HG03439 (cell line): ENCODE results near the gene TLE1.
"Not testable (repeated sequence)": the region's sequence is repeated elsewhere in the genome, so short reads cannot be mapped to it uniquely, and the experiment has no call there.

Source experiments
- ATAC-seq: cut with Tn5 transposase; IDR thresholded peaks from one replicate; pipeline ENCODE4 v1.9.1; 2021; ENCODE audit warnings: mild to moderate bottlenecking, moderate library complexity; ENCODE audit not compliant: unreplicated experiment

The TLE1 gene

DNA sequence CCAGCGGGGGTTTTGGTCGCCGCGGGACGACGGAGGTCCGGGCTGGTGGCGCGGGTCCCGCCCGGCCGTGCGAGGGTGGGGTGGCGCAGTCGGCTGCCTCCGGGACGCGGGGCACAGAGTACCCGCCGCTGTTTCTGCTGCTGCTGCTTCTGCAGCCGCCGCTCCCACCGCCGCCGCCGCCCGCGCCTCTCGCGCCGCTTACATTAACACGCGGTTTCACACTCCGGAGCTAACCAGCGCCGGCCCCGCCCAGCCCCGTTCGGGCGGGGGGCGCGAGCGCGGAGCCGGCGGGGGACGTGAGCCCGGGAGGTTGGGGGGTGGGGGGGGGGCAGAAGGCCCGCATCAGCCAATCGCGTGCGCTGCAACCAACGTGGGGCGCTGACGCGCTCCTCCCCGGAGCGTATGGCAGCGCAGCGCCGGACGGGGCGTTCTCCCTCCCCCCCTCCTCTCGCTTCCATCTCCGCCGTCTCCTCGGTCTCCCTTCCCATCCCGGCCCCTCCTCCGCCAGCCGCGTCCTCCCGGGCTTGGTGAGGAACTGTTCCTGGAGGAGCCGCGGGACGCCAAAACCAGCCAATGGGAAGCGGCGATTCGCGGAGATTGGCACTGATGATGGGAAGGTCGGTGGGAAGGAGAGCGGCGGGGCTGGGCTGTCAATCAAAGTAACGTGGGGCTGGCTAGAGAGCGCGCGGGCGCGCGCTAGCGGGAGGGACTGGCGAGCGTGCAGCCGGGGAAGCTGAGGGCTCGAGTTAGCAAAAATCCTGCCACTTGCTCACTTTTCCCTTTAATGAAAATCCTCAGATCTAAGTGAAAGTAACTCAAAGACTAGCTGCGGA is at the start of gene TLE1:
Gene TLE1 (minus strand): TSS at position 205 of the 833 bp plus-strand sequence. CDS start 1,307 bp downstream, outside the sequence.
- ATAC-seq: peak; percentile 83

DNA sequence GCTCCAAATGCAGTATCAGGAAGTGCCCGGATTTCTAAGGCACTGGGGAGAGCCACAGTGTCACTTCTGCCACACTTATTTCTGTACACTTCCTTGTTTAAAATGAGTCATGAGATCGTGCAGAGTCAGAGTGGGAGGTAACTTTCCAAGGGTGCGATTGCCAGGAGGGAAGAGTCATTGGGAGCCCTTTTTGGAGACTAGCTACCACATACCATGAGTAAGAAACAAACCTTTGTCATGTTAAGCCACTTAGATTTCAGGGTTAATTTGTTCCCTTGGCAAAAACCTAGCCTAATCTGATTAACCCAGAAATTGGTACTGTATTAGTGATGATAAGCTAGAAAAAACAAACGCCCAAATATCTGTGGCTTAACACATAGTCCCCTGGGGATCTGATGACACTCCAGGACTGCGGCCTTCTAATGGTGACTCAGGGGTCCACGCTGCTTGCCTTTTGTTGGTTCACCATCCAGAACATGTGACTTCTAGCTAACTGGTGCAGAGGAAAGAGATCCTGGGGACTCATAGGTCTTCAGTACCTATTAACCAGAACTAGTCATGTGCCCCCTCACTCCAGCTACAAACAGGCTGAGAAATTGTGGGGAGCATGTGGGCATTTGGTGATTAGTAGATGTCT is 48.6 kb upstream of the TLE1 start:
- peak; percentile 60 for ATAC-seq

DNA sequence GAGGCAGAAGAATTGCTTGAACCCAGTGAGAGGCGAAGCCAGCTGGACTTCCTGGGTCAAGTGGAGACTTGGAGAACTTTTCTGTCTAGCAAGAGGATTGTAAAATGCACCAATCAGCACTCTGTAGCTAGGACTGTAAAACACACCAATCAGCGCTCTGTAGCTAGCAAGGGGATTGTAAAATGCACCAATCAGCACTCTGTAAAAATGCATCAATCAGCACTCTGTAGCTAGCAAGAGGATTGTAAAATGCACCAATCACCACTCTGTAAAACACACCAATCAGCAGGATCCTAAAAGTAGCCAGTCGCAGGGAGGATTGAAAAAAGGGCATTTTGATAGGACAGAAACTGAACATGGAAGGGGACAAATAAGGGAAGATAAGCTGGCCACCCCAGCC is 41.2 kb upstream of the TLE1 start:
- ATAC-seq: not testable (repeated sequence)

DNA sequence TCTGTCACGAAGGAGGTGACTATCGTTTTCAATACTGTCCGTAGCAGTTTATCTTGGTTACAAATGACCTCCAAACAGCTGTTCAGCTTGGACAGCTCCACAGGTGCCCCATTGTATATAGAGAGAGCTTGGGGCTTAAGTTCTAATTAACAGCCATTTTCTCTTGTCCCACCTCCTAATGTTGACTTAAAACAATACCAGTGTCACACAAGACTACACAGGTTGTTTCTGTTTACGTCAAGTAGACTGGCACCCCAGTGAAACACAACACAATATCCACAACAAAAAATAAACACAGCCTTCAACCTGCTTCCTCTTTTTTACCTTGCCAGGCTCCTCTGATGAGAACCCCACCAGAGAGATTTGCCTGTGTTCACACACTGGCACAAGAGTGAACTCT is 39.8 kb upstream of the TLE1 start:
- peak; percentile 72 for ATAC-seq

DNA sequence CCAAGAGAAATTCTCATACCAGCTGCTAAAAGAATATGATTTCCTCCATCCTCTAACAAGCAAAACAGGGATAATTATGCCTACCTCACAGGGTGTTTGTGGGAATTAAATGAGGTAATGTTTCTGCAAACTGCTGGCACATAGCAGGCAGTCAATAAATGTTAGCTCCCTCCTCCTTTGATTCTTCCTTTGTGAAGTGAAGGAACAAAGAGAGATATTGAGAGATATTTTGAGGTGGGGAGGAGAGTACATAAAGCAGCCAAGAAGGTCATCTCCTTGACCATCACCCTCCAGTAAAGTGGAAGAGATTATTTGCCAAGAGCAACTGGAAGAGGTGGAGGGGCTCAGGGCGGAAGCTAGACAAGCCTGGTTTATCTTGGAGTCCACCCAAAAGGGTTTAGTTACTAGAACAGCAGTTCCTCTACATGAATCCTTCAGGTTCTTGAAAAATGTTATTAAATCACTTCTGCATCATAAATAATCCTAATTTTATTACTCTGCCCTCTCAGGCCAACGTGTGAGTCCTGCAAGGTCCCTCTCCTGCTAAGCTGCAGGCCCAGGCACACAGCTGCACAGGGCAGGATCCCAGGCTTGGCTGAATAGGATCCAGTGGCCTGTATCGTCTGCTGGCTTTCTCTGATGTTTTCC is 35.0 kb upstream of the TLE1 start:
- ATAC-seq: no peak

DNA sequence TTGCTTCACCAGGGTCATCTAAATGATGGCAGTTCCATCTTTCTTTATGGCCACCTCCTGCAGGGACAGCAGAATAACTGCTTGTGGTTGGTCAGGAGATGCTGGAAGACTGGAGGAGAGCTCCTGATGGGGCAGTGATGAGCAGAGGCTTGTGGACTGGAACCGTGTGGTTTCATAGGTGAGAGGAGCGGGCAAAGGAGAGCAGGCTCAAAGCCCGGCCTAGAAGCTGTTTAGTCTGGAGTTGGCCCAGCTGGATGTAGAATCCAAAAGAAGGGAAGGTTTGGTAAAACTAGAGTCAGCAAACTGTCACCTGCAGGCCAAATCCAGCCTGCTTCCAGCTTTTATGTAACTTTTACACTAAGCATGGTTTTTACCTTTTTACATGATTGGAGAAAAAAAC is 32.9 kb upstream of the TLE1 start:
- ATAC-seq: no peak

DNA sequence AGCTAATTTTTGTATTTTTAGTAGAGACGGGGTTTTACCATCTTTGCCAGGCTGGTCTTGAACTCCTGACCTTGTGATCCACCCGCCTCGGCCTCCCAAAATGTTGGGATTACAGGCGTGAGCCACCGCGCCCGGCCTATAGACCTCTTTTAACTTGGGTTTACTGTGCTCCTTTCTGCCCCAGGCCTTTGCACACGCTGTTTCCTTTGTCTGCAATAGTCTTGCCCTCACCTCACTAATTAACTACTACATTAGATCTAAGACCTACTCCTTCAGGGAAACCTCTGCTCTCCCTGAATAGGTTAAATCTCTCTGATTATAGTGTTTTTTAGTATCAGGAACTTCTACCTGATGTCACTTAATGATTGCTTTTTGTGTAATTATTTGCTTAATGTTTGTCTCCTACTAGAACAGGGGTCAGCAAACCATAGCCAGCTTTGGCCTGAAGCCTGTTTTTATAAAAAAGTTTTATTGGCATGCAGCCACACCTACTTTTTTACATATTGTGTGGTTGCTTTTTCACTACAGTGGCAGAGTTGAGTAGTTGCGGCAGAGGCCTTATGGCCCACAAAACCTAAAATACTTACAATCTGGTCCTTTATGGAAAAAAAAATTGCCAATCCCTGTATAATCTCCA is 31.2 kb upstream of the TLE1 start:
- ATAC-seq: no peak

DNA sequence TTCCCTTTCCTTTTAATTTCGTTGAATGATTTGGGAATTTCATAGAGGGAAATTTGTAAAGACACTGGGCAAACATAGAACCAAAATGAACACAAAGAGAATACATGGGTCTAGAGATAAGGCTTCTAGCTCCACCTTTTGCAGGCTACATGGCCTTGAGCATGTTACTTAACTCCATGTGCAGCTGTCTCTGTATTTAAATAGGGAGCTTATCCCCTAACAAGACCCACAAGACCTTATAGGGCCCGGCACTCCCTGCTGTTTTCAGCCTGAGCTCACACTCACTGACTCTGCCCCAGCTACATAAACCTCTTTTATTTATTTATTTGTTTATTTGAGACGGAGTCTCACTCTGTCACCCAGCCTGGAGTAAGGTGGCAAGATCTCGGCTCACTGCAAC is 30.6 kb upstream of the TLE1 start:
- no peak for ATAC-seq

DNA sequence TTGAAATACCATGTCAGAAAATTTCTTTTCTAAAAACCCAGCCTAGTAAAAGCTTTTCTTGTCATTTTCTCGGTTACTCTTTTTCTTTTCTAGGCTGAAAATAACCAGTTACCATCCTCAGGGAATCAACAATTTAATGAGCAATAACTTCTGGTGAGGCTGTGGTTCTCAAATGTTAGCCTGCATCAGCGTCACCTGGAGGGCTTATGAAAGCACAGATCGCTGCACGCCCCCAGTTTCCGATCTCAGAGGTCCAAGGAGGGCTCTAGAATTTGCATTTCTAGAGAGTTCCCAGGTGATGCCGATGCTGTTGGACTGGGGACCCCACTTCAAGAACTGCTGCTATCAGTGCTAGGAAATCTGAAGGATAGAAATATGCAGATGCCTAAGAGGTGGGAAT is 28.9 kb upstream of the TLE1 start:
- no peak for ATAC-seq

DNA sequence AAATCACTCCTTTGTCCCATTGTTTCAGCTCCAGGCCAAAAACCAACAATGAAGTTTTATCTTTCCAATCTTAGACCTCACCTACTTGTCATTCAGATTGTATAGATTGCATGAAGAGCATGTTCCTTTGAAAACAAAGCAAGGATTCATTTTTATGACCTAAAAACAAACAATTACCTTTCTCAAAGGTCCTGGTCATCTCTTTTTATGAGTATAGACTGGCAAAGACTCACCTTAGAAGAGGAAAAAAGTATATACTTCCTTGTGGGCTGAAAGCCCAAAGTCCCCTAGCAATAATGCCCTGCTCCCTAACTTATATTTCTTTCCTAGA is 28.4 kb upstream of the TLE1 start:
- ATAC-seq: no peak

DNA sequence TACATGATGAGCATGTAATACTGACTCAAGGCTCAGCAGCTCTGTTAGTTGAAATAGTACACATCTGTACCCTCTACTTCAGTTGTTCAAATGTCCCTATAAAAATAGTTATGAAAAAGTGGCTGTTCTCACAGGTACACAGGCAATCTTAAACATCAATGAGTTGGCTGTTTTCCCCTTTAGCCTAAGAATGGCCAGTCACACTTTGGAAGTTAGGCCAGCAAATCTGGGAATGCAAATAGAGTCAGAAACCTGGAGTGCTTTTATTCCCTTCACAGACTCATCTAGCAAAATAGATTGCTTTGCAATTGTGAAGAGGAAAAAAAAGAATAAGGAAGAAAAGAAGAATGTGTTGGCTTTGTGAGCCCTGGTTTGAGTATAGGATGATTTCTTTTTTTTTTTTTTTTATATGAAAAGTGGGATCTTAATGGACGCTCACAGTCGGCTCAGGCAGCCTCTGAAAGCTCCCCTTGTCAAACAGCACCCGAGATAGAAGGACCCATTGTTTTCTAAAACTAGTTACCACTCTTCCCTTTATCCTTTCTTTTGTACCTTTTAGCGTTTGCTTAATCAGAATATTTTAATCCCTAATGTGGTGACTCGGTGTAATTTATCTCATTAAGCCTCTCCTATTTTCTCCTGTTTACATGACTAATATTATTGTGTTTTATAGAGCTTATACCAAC is 27.9 kb upstream of the TLE1 start:
- ATAC-seq: no peak

DNA sequence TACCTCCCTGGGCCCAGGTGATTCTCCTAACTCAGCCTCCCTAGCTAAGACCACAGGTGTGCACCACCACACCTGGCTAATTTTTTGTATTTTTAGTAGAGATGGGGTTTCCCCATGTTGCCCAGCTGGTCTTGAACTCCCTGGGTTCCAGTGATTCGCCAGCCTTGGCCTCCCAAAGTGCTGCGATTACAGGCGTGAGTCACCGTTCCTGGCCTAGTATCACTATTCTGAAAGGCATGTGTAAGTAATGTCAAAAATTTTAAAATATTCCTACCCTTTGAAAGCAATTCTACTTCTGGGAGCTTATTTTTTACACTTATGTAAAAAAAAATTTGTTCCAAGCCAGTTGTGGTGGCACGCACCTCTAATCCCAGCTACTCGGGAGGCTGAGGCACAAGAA is 27.1 kb upstream of the TLE1 start:
- no peak for ATAC-seq

DNA sequence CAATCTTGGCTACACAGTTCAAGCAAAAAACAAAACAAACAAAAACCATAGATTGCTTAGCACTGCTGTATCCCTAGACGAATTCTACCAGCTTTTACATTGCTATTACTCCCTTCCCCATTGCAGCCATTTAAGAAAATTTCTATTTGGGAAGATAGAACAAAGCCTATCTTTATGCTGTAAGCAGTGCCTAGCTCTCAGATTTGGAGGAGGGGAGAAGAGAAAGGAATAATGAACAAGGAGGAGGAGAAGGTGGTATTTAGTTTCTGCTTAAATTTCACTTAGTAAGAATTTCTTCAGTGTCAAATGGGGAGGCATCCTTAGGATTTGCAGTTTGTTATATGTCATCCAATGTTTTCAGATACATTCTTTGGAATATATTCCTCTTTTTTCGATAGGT is 16.2 kb upstream of the TLE1 start:
- ATAC-seq: no peak

DNA sequence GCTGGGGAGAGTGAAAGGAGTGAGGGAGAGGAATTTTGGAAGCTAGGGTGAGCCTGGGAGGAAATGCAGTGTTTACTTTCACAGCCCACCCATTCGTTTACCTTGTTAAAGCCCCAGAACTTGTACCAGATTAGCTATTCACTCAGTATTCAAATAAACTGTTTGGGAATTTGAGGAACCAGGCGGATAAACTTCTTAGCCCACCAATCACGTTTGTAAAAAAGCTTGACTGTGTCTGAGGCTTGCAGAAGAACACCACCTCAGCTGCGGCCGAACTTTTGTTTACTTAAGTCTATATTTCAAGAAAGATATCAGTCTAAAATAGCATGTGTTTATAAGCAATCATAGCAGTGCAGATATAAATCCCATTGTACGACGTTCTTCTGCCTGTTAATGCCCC is 5.2 kb upstream of the TLE1 start:
- ATAC-seq: no peak

DNA sequence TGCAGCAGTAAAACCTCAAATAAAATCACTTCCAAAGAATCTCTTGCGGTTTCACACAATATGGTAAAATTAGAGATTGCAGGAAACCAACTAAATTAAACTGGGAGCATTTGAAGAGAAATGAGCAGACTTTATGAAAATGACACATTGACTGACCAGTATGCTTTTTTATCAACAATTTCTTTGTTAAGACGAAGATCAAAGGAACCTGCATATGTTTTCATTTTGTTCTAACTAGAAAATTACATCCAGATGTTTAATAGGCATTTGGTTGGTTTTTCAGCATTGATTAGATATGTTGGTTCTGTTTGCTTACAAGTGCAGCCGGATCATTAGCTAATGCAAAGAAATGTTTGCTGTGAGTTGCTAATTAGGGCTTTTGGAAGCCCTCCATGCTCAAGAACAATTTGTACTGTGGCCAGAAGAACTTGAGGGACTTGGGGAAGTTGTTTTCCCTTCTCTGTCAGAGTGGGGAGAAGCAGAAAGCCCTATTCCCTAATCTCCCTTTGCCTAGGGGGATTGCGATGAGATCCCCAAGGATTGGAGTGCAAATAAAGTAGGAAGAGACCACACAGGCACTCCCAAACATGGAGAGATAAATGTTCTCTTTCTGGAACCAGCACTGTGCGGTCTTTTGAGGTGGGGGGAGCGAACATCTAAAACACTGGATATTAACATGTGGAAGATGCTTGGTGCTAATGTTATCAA is 4.5 kb upstream of the TLE1 start:
- no peak for ATAC-seq

DNA sequence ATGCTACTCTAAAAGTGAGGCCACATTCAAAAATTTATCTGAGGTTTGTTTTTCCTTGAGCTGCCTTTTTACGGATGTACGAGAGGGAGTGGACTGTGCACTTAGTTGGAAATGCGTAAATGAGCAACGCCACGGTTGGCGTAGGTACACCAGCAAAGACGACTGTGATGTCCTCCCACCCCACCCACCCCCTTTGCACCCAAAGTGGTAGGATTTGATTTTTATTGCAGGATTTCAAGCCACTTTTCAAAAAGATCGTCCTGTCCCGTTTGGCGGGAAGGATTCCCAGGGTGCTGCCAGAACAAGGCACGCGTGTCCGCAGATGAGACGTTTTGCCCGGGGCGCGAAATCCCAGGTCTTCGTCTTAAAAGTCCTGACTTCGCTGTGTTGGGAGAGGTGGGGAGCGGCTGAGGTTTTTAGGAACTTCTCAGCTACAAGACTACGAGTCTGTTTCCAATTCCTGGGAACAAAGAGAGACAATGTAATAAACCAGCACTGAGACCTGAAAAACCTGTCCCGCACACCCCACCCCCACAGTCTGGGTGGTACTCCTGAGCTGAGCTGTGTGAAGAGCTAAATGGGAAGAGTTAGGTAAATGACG is 1.0 kb upstream of the TLE1 start:
- ATAC-seq: no peak

DNA sequence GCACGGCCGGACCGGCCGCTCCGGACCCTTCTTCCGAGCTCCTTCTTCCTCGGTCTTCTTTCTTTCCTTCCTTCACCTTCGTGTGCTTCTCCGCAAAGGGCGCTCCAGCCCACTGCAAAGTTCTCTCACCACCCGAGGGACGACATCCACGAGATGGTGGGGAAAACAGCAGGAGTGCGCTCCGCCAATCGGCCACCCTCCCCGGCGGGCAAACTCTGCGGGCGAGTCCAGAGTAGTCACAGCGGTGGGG is 329 bp downstream of the TLE1 start:
- ATAC-seq: peak; percentile 30

DNA sequence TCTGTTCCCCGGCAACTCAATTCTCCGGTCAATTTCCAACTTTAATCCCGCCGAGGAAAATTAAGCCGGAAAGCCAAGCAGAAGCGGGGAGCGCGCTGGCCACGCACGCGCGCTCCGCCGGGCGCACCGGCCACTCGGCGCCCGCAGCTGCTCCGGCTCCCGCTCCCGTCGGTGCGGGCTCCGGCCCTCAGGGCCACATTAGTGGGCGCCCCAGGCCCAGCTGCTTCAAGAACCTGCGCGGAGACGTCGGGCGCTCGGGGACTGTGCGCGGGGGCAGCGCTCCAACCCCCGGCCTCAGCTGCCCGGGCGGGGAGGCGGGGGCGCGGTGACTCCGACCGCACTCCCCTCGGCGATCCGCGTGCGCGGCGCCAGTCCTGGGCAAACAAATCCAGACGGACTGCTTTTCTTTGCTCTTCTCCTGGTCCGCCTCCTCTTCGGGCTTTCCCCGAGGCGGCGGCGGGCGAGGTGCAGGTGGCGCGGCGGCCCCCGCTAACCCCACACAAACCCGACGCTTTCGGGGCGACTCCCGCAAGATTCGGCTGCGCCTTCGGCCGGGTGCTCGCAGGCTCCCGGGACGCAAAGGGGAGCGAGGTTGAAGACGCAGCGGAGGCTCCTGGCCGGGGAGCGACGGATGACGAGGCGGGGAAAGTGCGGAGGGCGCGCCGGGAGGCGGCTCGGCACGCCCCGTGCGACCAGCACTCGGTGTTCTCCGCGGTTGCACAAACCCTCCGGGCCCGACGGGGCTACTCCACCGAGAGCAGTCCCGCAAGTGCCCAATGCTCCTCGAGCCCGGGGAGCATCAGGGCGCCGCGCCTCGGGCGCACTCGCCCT is 870 bp downstream of the TLE1 start:
- ATAC-seq: peak; percentile 9

DNA sequence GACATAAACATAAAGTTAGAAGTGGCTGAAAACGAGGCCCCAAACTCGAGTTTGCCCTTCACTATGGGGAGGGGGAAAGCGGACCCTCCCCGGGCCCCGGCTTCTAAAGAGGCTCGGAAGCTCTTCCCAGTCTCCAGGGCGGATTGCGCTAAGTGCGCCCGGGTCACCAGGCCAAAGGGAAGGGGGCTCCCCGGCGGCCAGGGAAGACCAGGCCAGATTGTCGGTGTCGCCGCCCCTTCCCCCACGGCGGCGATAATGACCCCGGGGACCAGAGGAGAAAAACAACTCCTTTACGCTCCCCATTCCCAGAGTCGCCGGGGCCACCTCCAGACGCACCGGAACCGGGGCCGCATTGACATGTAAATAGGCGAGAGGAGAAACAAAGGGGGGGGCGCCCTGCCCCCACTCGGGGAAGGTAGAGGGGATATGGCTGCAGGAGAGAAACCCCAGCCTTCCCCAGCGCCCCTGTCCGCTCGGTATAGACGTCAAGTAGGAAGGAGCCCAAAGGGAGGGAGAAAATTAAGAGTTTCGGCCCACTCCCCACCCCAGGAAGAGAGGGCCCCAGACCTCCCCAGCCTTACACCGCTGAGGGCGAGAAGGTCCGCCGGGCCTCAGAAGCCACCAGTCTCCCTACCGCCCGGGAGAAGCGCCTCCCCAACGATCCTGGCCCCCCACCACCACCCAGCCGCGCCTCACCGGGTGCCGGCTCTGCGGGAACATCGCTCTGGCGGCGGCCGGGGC is 1.7 kb downstream of the TLE1 start:
- ATAC-seq: no peak
